Measurements from ENCODE around the gene SH3RF3.
"Not testable (repeated sequence)": the region's sequence is repeated elsewhere in the genome, so short reads cannot be mapped to it uniquely, and the experiment has no call there.

SH3RF3 gene

GRCh38 chr2:109204412-109204811, 75.4 kb downstream of the SH3RF3 start:
- DNase-seq, result no peak

GRCh38 chr2:109205447-109205846, 76.4 kb downstream of the SH3RF3 start:
- no peak for DNase-seq

DNA sequence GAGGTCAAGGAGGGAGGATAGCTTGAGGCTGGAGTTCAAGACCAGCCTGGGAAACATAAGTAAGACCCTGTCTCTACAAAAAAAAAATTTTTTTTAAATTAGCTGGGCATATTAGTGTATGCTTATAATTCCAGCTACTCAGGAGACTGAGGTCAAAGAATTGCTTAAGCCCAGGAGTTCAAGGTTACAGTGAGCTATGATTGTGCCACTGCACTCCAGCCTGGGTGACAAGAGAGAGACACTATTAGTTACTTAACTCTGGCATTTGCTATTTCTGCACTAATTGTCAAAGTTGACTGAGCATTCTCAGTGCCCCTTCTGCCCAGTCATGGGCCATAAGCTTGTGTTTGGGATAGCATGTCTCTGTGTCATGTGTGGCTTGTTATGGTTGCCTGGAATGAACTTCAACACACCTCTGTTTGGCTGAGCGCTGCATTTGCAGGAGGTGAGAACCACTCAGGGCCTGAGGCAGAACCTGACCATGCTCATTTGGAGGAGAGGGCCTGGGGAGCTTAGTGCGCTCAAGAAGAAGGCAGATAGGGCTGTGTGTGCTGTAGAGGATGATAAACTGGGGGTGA, 77.7 kb downstream of the SH3RF3 start:
- DNase-seq, result no peak

DNA sequence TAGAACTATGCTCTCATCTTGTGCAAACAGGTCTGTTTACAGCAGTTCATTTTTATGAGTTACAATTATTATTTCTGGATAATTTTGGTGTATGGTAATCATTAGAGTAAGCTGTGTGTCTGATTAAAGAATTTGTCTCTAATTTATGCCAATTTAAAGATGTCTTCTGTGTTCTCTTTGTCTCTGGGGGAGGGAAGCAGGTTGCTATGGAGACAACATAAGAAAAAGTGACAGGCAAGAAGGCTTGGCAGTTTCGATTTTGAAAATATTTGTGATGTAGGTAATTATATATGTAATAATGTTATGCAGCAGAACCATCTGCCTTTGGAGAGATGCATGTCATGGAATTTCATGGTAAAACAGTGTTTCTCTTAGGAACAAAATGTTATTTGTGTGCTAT, 78.2 kb downstream of the SH3RF3 start:
- DNase-seq, result no peak

DNA sequence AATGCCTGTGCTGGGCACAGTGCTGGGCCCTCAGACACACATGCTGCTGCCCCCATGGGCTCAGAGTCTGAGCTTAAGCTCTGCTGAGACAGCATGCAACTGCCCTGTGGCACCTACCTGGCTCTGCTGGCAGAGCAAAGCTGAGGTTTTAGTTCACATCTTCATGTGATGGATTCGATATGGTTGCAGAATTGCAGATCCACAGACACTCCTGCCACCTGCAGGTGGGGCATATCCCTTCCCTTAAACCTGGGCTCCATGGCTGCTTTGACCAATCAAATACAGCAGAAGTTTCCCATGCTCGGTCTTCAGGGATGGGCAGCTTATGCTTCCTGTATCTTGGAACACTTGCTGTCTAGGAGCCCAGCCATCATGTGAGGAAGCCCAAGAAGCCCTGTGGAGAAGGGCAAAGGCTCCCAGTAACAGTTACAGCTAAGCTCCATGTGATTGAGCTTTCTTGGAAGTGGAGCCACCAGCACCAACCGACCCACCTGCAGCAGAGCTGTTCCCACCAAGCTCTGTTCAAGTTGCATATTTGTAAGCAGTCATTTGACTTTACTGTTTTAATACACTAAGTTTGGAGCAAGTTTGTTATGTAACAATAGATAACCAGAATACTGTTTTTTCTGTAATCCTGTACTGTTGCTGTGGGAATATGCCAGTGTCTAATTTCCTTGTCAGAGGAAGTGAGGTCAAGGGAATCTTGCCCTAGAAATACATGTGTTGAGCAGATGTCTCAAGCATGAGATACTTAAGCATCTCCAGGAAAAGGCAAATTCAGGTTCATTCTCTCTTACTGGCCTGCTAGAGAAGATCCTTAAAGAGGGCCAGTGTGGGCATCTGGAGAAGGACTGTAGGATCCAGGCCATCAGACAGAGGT, 79.3 kb downstream of the SH3RF3 start:
- no peak for DNase-seq

- no peak for DNase-seq
Measured at GRCh38 chr2:109208951-109209335, 79.9 kb downstream of the SH3RF3 start.

DNA sequence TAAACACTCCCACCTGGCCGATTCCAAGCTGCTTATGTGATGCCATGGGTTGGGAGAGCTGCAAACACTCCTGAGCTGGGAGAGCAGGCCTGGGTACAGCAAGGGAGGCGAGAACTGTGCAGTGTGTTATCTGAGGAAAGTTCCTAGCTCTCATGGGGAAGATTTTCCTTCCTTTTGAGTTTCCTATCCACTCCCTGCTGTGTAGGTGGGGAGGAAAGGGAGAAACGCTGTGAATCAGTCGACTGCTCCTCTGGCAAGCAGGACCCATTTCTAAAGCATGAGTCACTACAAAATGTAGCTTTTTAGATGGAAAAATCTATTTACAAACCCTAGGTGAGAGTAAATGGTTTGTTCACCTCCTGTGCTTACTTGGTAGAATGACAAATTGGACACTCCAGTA, 80.4 kb downstream of the SH3RF3 start:
- no peak for DNase-seq

DNA sequence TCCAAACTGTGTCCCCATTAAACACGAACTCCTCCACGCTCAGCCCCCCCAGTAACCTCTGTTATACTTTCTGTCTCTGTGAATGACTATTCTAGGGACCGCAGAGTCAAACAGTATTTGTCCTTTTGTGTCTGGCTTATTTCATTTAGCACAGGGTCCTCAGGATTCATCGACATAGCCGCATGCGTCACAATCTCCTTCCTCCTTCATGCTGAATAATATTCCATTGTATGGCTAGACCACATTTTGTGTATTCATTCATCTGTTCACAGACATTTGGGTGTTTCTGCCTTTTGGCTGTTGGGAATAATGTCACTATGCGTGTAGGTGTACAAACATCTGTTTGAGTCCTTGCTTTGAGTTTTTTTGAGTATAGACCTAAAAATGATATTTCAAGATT, 80.9 kb downstream of the SH3RF3 start:
- no peak for DNase-seq

- no peak for DNase-seq
Measured at GRCh38 chr2:109210431-109211200, 81.6 kb downstream of the SH3RF3 start.

GRCh38 chr2:109211315-109211714, 82.3 kb downstream of the SH3RF3 start:
- DNase-seq, result no peak

GRCh38 chr2:109212836-109213563, 84.0 kb downstream of the SH3RF3 start:
- DNase-seq, result no peak

- DNase-seq, result peak; percentile 41
Measured at GRCh38 chr2:109213646-109214433, 84.8 kb downstream of the SH3RF3 start.

GRCh38 chr2:109214651-109215371, 85.8 kb downstream of the SH3RF3 start:
- DNase-seq, result no peak

DNA sequence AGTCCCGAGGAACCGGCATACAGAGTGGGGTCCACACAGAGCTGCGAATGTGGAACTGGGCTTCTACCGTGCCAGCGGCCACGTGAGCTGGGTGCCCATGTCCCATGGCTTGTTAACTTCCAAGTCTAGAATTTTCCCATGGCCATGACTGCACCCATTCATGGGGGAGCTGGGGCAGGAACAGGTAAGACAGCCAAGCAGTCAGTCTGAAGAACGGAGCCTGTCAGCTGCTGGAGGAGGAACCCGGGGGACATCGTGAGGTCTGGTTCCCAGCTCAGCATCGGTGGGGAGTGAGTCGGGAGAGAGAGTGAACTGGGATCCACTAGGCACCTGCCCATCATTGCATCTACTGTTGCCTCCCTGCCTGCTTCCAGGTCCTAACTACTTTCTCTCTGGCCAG, 86.9 kb downstream of the SH3RF3 start:
- no peak for DNase-seq

DNA sequence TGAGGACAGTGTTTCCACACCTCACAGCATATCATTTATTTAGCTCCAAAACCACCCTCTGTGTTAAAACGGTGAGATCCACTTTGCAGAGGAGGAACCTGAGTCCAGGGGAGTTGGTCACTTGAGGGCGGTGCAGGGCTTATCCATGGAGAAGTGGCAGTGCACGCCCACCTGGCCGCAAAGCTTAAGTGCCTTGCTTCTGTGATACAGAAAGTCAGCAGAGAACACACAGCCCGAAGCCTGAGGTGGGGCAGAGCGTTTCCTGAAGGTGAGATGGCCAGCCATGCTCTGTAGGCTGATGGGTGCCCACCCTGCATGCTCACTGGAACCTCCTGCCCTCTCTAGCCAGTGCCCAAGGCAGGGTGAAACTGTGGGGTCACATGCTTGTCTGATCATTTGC, 87.3 kb downstream of the SH3RF3 start:
- DNase-seq, result no peak

DNA sequence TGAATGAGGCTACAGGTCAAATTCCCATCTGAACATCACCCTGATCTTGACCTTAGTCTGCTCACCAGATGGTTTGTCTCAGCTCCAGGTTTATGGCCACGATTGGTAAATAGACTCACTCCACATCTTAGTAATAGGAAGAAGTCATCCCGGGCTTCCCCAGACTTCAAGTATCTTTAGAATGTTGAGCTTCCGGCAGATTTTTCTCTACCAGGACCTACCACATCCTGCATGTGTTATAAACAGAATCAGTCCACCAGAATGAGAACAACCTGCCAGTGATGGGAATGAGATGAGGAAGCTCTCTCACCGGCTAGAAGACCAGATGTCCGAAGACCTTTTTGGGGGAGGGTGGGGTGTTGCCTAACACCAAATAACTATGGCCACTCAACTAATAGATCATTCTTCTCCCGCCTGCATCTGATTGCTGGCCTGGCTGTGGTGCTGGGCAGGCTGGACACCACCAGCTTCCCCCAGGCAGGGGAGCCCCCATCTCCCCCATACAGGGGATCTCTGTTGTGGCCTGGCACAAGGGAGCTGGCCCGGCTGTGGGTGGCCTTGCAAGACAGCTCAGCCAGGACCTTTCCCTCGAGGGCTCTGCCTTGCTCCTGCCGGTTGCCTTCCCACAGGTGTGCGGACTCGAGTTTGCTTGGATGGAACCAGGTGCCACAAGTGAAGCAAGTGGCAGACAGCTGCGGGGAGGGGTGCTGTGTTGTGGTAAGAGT, 88.5 kb downstream of the SH3RF3 start:
- DNase-seq, result no peak

GRCh38 chr2:109218087-109218791, 89.2 kb downstream of the SH3RF3 start:
- no peak for DNase-seq

DNA sequence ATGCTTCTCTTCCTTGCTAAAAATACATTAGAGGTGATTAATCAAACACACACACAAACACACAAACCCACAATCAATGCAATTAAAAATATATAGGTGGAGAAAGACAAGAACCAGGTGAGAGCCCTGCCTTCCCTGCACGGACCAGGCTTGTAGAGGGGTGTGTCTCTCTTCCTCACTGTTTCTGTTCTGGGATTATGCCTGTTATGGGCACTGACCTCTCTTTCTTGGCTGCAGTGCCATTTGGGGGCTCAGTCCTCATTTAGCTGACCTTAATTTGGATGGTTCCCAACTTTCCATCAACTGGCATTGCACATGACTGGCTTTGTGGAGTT, 89.8 kb downstream of the SH3RF3 start:
- no peak for DNase-seq

DNA sequence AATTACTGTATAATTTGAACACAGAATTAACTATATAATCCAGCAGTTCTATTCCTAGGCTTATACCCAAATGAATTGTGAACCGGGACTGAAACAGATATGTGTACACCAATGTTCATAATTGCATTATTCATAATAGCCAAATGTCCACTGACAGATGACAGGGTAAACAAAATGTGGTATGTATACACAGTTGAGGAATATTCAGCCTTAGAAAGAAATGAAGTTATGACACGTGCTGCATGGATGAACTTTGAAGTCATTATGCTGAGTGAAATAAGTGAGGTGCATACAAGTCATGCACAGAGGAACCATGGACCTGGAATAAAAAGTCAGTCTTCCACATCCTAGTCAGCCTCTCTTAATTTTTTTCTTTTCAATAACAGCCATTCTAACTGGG, 91.9 kb downstream of the SH3RF3 start:
- no peak for DNase-seq

DNA sequence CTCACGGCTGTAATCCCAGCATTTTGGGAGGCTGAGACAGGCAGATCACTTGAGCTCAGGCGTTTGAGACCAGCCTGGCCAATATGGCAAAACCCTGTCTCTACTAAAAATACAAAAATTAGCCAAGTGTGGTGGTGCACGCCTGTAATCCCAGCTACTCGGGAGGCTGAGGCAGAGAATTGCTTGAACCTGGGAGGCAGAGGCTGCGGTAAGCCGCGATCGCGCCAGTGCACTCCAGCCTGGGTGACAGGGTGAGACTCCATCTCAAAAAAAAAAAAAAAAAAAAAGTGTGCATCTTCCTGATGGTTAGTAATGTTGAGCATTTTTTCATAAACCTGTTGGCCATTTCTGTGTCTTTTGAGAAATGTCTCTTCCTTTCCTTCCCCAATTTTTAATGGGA, 92.3 kb downstream of the SH3RF3 start:
- DNase-seq, result not testable (repeated sequence)
